Measurements from ENCODE around the gene MRPS18A.
"Not testable (repeated sequence)": the region's sequence is repeated elsewhere in the genome, so short reads cannot be mapped to it uniquely, and the experiment has no call there.

Gene MRPS18A

GRCh38 chr6:43635387-43636307, 51.9 kb downstream of the MRPS18A start, which contains the start of gene MAD2L1BP:
Gene MAD2L1BP, plus strand, starts transcription at chr6:43635840. Its CDS starts 36 bp downstream, at chr6:43635876.
- peak; percentile 76 for DNase-seq (ENCODE audit: low read depth in 2 of 2)

GRCh38 chr6:43634702-43635303, 52.8 kb downstream of the MRPS18A start:
- DNase-seq (ENCODE audit: low read depth in 2 of 2), result no peak

DNA sequence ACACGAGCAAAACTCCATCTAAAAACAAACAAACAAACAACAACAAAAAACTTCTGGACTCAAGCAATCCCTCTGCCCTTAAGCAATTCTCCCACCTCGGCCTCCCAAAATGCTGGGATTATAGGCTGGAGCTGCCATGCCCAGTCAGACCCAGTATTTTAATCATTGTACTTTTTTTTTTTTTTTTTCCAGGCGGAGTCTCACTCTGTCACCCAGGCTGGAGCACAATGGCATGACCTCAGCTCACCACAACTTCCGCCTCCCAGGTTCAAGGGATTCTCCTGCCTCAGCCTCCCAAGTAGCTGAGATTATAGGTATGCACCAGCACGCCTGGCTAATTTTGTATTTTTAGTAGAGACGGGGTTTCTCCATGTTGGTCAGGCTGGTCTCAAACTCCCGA, 54.6 kb downstream of the MRPS18A start:
- DNase-seq (ENCODE audit: low read depth in 2 of 2), result not testable (repeated sequence)

DNA sequence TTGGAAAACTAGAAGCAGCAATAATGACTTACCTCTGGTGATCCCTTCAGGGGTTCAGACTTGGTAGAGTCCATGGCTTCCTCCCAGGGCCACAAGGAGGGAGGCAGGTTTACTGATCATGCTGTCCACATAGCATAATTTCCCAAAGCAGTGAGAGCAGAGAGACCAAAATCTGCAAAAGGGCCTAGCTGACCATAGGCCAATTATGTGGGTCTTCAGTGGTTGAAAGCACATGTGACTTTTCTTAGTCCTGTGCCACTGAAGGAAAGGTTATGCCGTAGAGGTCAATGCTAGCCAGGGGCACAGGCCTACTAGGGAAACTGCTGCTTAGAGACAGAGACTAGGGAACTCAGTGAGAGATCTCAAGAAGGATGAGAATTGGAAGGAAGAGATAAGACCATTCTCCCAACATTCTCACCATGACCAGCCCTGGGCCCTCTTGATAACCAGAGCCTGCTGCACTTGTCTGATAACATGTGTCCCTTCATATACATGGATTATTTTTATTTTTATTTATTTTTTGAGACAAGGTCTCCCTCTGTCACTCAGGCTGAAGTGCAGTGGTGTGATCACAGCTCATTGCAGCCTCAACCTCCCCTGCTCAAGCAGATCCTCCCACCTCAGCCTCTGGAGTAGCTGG, 56.5 kb downstream of the MRPS18A start:
- no peak for DNase-seq (ENCODE audit: low read depth in 2 of 2)

- peak; percentile 67 to 72 for DNase-seq (ENCODE audit: low read depth in 2 of 2)
Observed at GRCh38 chr6:43629505-43630300, 57.9 kb downstream of the MRPS18A start.

DNA sequence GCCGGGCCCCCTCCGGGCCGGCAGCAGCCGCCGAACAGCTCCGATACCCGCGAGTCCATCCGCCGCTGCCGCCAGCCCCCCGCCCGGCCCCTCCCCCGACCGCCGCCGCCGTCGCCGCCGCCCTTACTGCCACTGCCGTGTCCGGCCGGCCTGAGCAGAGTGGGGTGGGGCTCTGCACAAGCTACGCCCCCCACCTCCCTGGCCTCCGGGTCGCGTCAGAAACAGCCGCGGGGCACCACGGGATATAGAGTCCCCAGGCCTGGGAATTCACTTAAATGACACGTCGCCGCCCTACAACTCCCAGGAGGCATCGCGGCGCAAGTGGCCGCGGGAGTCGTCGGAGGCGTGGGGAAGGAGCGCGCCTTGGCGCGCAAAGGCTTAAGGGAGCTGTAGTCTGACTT, 58.5 kb downstream of the MRPS18A start, which contains the start of gene GTPBP2:
Gene GTPBP2, minus strand, starts transcription at position 161 of the 401 bp plus-strand sequence. Its CDS starts 102 bp downstream, at position 59.
- DNase-seq (ENCODE audit: low read depth in 2 of 2), result peak; percentile 91 to 96

DNA sequence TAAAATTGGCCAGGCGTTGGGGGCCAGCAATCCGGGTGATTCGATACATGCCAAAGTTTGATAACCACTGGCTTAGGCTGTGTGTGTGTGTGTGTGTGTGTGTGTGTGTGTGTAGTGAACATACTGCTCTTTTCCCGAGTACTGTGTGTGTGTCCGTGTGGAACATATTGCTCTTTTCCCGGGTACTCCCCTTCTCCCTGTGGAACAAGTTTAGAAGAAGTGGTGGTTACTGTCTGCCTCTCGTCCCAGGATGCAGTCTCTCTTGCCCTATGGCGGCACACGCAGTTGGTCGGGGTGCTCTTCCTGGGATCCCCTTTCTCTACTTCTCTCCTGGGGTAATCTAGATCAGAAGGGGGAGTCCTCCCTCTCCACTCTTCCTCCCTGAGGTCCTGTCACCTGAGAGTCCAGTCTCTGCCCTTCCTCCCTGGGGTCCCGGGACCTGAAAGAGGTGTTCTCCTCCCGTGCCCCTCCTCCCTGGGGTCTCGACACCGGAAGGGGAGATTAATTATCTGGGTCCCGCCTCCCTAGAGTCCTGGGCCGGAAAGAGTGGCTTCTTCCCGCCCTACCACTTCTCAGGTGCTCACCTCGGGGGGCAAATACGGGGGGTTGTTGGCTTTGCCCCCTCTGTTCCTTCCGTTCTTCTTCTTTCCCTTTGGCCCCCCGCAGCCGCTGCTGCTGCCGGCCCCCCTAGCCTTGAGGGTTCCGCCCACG, 59.0 kb downstream of the MRPS18A start:
- peak in 1 of 2 donors; percentile 24 for DNase-seq (ENCODE audit: low read depth in 2 of 2)

GRCh38 chr6:43627008-43627825, 60.4 kb downstream of the MRPS18A start:
- DNase-seq (ENCODE audit: low read depth in 2 of 2), result no peak

GRCh38 chr6:43625393-43625992, 62.1 kb downstream of the MRPS18A start:
- no peak for DNase-seq (ENCODE audit: low read depth in 2 of 2)

GRCh38 chr6:43624786-43625288, 62.8 kb downstream of the MRPS18A start:
- no peak for DNase-seq (ENCODE audit: low read depth in 2 of 2)

DNA sequence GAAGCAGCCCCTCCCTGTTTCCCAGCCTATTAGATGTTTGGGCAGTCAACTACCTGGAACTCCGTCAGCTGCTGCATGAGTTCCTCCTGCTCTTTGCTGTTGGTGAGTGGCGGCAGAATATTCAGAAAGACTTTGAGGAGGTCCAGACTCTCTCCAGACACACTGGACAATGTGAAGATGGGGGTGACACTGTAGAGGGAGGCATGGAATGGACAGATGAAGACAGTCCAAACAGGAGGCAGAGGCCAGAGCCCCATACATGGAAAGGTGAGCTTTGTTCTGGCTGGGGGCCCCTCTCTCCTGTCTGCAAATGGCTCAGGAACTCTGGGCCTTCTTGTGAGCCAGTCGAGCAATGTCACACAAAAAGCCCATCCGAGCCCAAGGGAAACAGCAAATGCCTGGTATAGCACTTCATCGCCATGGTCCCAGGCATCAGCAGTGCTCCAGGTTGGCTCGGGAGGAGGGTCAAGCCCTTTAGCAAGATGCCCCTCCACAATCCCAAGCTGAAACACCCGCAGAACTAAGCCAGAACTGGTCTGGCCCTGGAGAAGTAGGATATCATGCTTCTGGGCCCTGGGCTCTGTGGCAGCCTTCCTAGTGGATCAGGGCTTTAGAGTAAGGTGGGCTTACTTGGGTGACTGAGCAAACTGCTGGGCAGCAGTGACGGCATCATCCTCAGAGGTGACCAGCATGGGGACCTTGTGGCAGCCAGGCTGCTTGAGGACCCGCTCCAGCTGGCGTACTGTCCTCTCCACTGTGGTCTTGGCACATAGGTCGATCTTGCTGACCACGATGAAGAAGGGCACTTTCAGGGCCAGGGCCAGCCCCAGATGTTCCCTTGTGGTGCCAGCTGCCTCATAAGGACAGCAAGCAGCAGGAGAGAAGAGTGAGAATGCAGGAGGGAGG, 63.5 kb downstream of the MRPS18A start:
- no peak for DNase-seq (ENCODE audit: low read depth in 2 of 2)

- no peak for DNase-seq (ENCODE audit: low read depth in 2 of 2)
Observed at GRCh38 chr6:43622541-43622940, 65.0 kb downstream of the MRPS18A start.

GRCh38 chr6:43621836-43622180, 65.8 kb downstream of the MRPS18A start:
- no peak for DNase-seq (ENCODE audit: low read depth in 2 of 2)
